ENCODE measurements around the gene MEN1.

Gene MEN1

DNA sequence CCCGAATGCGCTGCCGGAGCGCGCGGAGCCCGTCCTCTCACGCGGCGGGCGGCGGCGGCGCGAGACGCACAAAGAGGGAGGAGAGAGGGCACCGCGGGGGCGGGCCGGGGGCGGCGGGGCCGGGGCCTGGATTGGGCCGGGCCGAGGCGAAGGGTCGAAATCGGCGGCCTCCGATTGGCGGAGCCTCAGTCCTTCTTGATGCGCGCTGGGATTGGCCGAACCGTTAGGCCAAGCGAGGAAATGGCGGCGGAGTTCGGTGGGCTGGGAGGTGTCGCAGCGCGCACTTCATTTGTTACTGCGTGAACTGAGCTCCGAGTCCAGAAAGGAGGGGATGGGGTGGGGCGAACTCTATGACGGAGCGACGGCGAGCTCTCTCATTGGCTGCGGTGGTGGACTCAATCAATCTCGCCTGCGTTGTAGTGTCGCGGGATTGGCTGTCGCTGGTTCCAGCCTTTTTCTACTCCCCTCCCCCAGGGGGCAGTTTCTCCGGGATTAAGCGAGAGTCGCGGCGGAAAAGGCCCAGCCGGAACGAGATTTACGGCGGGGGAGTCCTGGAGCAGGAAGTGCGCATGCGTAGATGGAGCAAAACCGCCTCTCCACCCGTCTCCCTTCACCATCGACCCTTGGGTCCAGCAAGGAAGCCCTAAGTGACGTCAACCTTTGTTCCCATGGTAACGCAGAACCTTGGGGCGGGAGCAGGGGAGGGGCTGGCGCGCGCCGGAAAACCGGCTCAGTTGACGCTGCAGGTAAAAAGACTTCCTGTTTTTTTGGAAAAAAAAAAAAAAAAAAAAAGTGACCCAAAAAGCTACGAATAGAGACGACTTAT is 31.7 kb downstream of the MEN1 start, which contains the start of gene SF1:
Gene SF1 (minus strand): TSS at position 70 of the 826 bp plus-strand sequence. CDS start 150 bp downstream, outside the sequence.
- DNase-seq: peak; percentile 100

DNA sequence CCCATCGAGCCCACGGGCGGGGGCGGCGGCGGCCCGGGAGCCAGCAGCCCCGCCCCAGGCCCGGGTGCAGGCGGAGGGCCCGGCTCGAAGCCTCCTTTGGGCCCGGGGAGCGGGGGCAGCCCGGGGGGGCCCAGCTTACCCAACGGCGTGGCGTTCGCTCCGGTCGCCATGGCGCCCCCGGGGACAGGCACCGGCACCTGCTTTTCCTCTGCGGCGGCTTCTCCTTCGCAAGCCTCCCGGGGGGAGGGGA is 32.2 kb downstream of the MEN1 start:
- DNase-seq: no peak

DNA sequence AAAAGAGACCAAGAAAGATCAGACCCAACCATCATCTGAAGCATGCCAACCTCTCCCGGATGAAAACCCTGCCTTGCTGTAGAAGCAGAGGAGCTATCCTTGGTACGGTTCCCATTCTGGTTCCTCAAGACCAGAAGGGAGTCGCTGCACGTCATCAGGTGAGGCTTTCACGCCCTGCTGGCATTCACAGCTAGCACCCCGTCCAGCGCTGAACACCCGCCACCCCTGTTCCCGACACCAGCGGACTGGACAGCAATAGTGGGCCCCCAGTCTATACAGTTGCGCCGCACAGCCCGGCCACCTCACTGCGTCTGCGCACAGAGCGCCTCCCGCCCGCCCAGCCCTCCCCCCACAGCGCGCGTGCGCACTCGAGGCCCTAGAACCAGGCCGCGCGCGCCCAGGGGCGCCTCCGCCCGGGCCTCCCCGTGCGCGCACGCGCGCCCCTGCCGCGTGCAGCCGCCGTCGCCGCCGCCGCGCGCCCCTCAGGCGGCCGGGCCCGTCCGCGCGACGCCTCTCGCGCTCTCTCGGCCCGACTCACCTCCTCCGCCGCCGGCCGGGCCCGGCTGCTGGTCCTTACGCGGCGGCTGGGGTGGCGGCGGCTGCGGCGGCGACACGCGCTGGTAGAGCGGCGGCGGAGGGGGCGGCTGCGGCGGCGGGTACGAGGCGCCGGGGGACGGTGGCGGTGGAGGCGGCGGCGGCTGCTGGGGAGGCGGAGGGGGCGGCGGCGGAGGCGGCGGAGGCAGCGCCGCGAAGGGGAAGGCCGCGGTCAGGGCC is 32.7 kb downstream of the MEN1 start:
- DNase-seq: peak; percentile 76

DNA sequence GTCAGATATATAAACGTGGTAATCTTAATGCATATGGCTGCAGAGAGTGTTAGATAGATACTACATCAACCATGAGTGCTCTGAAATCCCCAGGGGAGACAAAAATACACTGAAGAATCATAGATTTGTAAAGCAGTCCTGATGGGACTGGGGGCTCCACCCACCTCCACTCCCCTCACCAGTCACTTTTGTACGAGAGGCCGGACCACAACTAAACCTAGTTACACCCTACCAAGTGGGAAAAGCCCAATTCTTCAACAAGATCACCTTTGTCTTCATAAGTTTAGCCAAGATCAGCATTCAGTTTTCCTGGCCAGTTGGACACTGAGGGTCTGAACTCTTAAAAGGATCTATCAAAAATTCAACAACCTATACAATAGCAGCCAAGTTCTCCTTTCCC is 33.5 kb downstream of the MEN1 start:
- DNase-seq: no peak

DNA sequence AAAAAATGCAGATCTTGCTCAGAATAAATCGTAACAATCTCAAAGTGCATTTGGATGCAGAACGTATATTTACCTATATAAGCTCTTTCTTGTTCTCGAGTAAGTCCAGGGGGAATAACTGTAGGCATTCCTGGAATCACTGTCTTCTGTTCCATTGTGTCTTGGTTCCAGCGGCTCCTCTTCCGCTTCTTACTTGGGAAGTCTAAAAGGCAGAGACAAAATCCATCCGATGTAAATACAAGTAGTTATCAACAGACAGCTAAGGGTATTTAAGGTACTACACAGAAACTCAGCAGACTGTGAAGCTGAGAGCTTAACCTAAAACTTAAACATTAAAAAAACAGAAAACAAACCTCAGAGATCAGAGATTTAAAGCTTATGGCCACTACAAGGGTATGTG is 33.9 kb downstream of the MEN1 start:
- DNase-seq: no peak

DNA sequence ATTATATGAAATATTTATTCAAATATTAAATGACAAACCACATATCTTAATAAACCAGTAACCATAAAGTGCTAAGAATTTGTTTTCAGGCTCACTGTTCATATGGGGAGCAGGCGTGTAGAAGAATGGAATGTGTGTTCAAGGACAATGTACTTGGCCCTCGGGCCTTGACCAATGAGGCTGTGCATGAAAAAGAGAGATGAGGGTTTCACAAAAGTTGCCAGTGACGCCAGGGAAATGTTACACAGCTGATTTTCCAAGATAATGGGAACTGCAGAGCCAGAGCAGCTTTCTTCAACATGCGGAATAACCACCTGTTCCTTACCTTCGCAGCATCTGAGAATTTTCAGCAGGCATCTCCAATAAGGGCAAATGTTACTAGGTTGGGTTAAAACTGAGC is 36.2 kb downstream of the MEN1 start:
- DNase-seq: no peak

DNA sequence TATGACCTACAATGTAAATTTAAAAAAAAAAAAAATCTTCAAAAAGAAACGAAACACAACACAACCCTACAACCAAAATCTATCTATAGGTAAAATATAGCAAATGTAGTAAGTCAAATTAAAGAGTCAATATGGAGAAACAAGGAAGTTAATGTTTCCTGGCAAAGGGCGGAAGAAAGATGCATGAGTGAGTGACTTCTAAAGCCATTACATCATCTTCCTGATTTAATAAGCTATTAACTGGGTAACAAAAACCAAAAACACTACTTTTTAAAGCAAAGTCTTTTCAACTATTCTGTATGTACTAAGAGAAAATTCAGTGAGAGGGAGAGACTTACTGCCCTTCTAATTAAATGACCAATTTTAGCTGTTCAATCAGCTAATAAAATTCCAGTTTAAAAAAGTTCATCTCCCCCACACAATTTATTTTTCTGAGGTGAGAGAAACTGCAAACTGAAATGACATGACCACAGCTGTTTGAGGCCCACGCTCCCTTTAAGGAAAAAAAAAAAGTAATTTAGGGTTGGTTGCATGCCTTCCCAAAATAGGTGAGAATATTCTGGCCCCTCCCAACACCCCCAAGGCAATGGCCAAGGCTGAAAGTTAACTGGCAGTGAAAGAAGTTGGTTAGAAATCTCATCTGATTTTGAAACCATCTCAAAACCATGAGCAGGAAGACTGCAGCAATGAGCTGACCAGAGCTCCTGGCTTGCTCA is 37.9 kb downstream of the MEN1 start:
- DNase-seq: no peak

DNA sequence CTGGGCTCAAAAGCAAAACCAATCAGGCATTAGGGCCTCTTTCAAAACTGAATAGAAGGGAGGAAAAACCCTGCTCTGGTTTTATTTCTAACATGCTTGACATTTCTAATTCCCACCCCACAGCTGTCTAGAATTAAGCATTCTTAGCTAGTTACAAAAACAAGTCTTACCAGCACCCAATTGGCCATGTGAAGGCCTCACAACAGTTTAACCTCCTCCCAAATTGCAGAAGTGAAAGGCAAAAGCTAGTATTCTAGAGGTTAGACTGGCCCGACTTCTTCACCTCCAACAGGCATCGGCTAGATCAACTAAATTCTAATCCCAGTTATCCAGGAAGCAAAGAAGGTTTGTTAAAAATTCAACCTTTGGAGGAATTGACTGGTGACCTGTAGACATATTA is 38.5 kb downstream of the MEN1 start:
- DNase-seq: no peak

DNA sequence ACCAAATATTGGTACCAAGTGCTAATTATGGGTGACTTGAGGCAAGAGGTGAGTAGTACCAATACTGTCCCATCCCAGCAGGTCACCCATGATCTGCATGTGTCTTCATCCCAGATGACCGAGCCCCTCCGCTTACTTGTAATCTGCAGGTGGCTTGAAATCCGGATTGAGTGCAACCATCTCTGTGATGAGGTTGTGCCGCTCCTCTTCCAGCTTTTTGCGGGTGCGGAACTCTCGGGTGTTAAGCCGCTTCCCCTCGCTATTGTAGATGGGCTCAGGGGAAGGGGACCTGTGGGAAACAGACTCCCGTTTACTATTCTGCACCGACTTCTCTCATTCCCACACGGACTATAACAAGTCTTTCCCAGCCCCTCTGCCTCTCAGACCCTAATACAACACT is 40.2 kb downstream of the MEN1 start:
- no peak for DNase-seq

DNA sequence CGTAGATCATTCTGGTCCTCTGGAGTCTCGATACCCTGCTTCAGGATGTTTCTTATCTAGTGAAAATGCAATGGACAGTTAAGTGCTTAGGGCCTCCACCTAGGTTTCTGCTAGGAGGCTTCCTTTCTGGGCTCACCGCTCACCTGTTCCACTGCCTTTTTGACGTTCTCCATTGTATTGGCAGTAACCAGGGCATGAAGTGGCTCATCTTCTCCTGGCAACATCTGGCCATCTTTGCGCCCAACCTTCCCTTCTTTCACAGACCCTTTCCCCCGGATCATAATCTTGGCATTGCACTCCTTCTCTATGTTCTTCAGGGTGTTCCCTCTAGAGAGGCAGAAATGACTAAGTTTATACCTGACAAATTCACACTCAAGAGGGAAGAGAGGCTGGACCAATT is 41.1 kb downstream of the MEN1 start:
- DNase-seq: no peak

DNA sequence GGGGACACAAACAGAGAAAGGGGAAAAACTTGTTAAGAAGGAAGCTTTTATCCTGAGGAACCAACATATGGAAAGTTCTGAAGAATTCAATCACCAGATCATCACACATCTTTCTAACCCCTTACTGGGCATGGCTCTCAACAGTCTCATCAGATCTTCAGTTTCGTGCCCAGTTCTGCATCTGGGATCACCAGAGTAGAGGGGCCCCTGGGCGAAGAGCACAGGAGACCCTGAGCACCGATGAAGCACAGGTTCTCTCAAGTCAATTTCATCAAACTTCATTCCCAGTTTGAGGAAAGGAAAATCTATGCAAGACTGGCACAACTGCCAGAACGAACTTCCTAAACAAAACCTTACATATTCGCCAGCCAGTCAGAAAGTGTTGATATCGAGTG is 42.1 kb downstream of the MEN1 start:
- no peak for DNase-seq

DNA sequence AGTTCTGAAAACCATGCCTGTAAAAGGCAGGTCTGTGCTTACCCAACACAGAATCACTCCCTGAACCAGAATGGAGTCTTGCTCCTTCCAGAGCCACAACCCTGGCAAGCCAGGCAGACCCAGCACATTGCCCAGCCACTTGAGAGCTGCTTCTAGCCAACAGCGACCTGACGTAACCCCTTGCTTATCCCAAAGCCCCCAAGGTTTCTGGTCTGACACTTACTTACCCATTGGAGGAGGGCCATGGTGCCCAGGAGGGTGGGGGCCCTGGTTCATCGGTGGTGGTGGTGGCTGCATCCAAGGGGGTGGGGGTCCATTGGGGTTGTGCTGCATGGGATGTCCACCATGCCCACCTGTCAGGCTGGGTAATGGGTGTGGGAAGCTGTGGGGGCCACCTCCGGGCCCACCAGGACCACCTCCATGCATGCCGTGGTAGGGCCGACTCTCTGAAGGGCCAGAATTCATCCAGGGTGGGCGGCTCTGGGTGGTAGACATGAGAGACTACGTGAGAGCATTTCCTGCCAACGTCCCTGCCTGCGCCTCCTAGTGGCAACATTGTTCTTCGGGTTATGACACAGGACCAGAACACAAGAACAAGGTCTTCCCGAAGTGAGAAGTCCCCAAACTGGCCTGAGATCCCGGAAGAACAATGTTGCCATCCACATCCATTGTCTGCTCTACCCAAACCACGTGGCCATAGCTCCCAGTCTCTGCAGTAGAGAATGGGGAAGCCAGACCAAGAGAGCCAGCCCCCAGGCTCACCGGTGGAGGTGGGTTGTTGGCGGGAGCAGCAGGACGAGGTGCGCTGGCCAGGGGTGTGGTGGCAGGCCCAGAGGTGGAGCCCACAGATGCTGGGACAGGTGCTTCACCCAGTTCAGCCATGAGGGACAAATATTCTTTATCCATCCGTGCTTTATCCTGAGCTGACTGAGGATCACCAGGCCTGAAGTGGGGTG is 42.7 kb downstream of the MEN1 start:
- peak; percentile 22 for DNase-seq

DNA sequence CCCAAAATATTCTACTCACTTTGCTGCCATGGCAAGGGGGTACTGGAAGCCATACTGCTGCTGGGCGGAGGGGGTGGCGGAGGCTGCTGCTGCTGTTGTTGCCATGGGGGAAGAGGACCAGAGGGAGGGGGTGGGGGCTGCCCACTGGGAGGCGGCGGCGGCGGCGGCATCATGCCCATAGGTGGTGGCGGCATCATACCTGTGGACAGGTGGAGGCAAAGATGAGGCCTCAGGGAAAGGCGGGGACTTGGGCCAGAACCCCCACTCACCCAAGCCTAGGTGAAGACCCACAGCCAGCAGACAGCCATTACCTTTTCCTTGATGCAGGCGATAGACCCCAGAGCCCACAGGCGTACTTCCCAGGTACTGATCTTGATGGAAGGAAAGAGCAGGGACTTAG is 43.5 kb downstream of the MEN1 start:
- no peak for DNase-seq

DNA sequence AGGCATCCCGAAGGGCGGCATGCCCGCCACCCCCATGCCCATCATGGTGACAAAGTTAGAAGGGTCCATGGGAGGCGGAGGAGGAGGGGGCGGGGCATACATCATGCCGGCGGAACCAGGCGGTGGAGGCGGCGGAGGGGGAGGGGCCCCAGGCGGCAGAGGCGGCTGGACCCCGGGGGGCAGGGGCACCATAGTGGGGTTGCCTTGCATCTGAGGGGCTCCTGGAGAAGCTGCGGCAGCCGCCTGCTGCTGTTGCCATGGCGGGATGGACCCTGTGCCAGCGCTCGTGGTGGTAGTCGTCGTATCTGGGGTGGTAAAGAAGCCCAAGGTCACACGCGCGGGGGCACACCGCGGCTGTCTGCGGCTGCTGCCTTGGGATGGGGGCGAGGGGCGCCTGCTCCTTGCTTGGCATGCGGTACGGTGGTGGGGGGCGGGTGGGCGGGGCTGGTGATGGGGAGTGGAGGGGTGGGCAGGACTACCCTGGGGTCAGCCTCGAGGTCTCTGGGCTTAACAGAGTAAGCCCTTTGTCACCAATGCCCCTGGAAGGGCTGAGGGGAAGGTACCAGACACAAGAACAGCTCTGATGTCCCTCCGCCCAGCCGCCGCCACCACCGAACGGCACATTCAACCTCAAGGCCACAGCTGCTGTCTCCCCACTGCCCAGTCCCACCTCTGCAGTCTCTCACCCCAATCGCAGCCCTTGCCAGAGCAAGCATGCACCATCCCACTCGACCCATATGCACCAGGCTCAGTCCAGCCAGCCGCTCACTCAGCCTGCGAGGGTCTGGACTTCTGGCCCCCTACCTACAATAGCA is 44.3 kb downstream of the MEN1 start:
- no peak for DNase-seq

DNA sequence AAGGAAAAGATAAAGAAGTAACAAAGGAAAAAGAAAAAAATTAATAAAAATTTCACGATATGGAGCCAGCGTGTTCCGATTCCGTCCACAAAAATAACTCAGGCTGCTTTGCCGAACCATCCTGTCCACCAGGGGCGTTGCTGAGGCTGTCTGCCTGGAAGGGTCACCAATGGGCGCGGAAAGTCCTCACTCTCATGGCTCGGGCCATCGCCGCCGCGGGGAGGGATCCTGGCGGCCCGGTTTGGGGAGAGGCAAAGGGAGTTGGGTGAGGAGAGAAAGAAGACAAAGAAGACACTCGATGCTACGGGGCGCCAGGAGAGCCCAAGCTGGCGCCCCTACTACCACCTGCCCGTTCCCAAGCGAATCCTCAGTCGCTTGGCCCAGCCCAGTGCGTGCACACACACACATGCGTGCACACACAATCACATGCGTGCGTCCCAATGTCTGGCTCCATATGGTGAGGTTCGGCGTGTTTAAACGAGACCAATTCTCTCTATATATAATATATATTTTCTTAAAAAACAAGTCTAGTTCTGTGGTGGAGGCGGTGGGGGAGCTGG is 45.0 kb downstream of the MEN1 start:
- DNase-seq: no peak

DNA sequence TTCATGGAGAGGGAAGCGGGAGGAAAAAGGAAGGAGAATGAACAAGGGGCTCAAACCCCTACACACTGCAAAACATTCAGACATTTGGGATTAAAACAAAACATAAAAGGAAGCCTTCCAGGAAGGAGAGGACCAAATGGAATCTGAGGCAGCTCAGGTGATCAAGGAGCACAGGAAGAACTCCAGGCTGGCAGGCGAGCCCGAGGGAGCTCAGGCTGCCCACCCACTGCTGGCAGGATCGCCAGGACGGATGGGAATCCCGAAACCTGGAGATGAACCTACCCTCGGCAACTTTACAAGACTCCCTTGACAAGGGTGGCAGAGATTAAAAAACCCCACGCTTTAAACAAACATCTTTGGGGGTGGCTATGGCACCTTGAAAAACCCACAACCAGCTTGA is 45.6 kb downstream of the MEN1 start:
- no peak for DNase-seq

DNA sequence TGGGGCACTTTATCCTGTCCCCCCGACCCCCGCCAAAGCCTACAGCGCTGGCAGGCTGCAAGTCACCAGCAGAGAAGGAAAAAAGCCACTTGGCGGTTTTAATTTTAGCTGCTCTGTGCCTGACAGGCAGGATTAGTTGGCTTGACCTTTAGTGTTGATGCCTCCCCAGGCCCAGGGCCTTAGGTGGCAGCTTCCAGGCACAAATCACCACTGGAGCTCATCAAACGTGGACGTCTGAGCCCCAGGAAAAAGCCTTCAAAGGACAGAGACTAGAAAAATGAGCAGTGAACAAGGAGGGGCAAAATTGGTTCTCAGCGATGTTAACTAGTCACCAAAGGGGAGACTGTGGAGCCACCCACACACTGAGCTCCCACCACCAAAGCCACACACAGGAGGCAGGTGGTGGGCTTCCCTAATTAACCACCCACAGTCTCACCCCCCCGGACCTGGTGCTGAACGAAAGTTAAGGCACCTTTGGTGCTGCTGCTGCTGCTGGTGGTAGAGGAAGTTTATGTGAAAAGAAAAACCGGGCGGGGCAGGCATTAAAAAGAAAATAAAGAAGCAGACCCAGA is 46.2 kb downstream of the MEN1 start:
- no peak for DNase-seq

DNA sequence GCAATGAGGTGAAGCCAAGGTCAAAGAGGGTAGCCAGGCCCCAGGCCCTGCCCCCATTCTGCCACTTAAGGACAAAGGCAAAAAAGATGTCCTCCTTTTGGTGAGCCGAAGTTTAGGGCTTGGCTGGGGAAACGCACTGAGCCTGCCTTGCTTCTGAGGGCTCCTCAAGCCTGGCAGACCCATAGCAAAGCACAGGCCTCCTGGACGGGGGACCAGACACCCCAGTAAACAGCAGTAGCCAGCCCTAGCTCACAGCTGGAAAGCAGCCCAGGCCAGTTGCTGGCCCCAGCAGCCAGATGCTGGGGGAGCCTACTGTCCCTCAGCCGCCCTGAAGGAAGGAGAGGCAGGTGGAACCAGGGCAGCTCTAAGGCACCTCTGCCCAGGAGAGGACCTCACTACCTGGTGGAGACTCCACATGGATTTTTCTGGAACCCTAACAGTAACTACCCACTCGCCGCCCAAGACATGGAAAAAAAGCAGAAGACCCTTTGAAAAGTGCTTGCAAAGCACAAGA is 46.8 kb downstream of the MEN1 start:
- DNase-seq: no peak

DNA sequence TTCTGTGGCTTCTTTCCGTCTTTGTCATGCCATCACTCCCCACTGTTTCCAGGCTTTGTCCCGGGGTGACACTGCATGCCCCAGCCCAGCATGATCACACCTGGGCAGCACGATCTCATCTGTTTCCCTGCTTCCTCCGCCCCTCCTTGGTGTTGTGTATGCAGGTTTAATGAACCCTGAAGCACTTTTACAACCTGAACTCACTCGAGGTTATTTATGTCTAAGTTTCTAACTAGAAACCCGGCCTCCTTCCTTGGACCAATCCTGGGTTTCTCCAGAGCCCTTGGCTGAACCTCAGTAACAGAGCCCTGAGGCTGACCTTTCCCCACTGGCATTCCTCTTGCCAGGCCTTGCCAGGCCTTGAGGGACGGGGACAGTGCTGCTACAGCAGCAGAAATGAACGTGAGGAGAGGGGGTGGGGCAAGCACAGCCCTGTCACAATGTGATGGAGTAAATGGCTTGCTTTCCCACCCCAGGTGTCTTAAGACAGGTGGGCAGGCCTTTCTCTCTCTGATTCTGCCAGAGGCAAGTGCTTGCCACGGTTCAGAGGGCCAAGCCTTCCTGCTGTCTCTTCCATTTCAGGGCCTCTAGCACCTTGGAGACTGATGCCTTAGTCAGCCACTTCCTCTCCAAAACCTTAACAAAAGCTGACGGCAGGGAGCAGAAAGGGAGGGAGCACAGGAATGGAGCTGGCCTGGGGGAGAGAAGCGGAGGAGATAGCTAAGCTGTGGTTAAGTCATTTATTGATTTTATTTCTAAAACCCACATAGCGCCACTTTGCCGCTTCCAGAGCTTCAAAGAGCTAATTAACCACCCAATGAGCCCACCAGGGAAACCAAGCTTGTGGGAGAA is 47.5 kb downstream of the MEN1 start:
- no peak for DNase-seq

DNA sequence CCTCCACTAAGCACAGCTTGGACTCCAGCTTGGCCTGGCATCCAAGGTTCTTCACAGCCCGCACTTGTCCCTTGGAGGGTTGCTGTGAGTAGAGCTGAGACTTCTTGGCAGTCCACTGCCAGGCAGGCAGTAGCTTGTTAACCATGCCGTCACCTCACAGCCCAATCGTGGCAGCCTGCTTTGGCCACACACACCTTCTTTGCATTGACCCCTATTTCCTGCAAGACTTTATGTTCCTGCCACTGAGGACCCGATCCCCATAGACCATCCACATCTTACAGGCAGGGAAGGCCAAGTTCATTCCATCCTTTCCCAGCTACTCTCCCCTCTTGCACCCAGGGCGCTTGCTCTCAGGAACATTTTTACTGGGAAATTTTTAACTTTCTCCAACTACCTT is 48.1 kb downstream of the MEN1 start:
- DNase-seq: no peak

Measured in NCI-H1092 treated with DMSO at 0.1 percent for 48 hours (cell line).